HG02852 (cell line): ENCODE measurements around the gene CAMTA1.

Source experiments
- ATAC-seq: cut with Tn5 transposase; IDR thresholded peaks from one replicate; pipeline ENCODE4 v1.9.1; 2021; ENCODE audit warnings: mild to moderate bottlenecking, moderate library complexity; ENCODE audit not compliant: unreplicated experiment

Gene CAMTA1

GRCh38 chr1:7515904-7516303, 730.6 kb downstream of the CAMTA1 start:
- ATAC-seq: no peak

- no peak for ATAC-seq
These were observed 731.1 kb downstream of the CAMTA1 start for GRCh38 chr1:7516341-7516740.

GRCh38 chr1:7516929-7517328, 731.7 kb downstream of the CAMTA1 start:
- no peak for ATAC-seq

GRCh38 chr1:7517611-7518330, 732.5 kb downstream of the CAMTA1 start:
- ATAC-seq: no peak

- ATAC-seq: no peak
These were observed 733.2 kb downstream of the CAMTA1 start for GRCh38 chr1:7518411-7518810.

- no peak for ATAC-seq
These were observed 734.1 kb downstream of the CAMTA1 start for GRCh38 chr1:7519181-7519860.

- ATAC-seq: no peak
These were observed 734.7 kb downstream of the CAMTA1 start for GRCh38 chr1:7519861-7520395.

- ATAC-seq: no peak
These were observed 735.2 kb downstream of the CAMTA1 start for GRCh38 chr1:7520496-7520895.

GRCh38 chr1:7524341-7525337, 739.4 kb downstream of the CAMTA1 start:
- no peak for ATAC-seq

GRCh38 chr1:7525338-7526063, 740.2 kb downstream of the CAMTA1 start:
- ATAC-seq: no peak

GRCh38 chr1:7526196-7526866, 741.1 kb downstream of the CAMTA1 start:
- ATAC-seq: no peak

- no peak for ATAC-seq
These were observed 741.8 kb downstream of the CAMTA1 start for GRCh38 chr1:7526867-7527732.

- no peak for ATAC-seq
These were observed 742.4 kb downstream of the CAMTA1 start for GRCh38 chr1:7527733-7528045.

- ATAC-seq: no peak
These were observed 743.3 kb downstream of the CAMTA1 start for GRCh38 chr1:7528386-7529198.

- ATAC-seq: no peak
These were observed 744.7 kb downstream of the CAMTA1 start for GRCh38 chr1:7529917-7530316.

- no peak for ATAC-seq
These were observed 746.5 kb downstream of the CAMTA1 start for GRCh38 chr1:7531562-7532340.

- no peak for ATAC-seq
These were observed 747.8 kb downstream of the CAMTA1 start for GRCh38 chr1:7533006-7533405.
